HepG2 (cell line): ENCODE data around the gene NDST1. TPM values are rescaled to one million over a fixed set of nuclear protein-coding genes. Genes with fewer than 3 reads are reported as not detected.

Experiments
- GABPB1 ChIP-seq: IDR thresholded peaks from 2 replicates; pipeline ENCODE4 v1.6.1; 2016; ENCODE audit warnings: mild to moderate bottlenecking, missing genetic modification reagents, moderate library complexity, missing compliant biosample characterization
- HMG20B ChIP-seq: conservative IDR thresholded peaks from 2 replicates; pipeline ENCODE4 v1.6.1; 2016; ENCODE audit warnings: missing genetic modification reagents, missing compliant biosample characterization
- MTA1 ChIP-seq: sonication (generic); formaldehyde crosslinking; IDR thresholded peaks from 2 replicates; pipeline ENCODE4 v1.4.0; 2020; ENCODE audit warnings: missing genetic modification reagents, mild to moderate bottlenecking, borderline replicate concordance
- NFE2L2 ChIP-seq: fragments of 150-350 bp; IDR thresholded peaks from 2 replicates; pipeline ENCODE4 v1.6.1; 2014; ENCODE audit warnings: low read length
- NFIB ChIP-seq: sonication (generic); formaldehyde crosslinking; IDR thresholded peaks from 2 replicates; pipeline ENCODE4 v1.9.0; 2021; ENCODE audit warnings: missing genetic modification reagents, mild to moderate bottlenecking, borderline replicate concordance
- NR2F1 ChIP-seq, 2 experiments: fragments of 450-650 bp in 1 of 2; formaldehyde crosslinking in 1 of 2; IDR thresholded peaks; 2 replicates each; pipeline versions ENCODE4 v1.5.0 to v1.6.1; 2016 to 2020; ENCODE audit warnings: mild to moderate bottlenecking in 1 of 2, missing compliant biosample characterization in 1 of 2, missing genetic modification reagents in 1 of 2, moderate library complexity in 1 of 2
- RBAK ChIP-seq: sonication (generic); formaldehyde crosslinking; IDR thresholded peaks from 2 replicates; pipeline ENCODE4 v1.5.1; 2020; ENCODE audit warnings: mild to moderate bottlenecking, missing genetic modification reagents
- REPIN1 ChIP-seq: sonication (generic); formaldehyde crosslinking; IDR thresholded peaks from 2 replicates; pipeline ENCODE4 v1.8.0; 2022; ENCODE audit warnings: missing genetic modification reagents, low read depth, mild to moderate bottlenecking, borderline replicate concordance
- SATB2 ChIP-seq: sonication (generic); formaldehyde crosslinking; IDR thresholded peaks from 2 replicates; pipeline ENCODE4 v1.5.0; 2020; ENCODE audit warnings: missing genetic modification reagents
- SRSF4 ChIP-seq: fragments of 200-400 bp; formaldehyde crosslinking; IDR thresholded peaks from one replicate; pipeline ENCODE4 v1.6.1; 2018; ENCODE audit warnings: mild to moderate bottlenecking, low read depth, low read length, moderate library complexity; ENCODE audit not compliant: poor library complexity, severe bottlenecking
- ZBTB38 ChIP-seq: sonication (generic); formaldehyde crosslinking; IDR thresholded peaks from 2 replicates; pipeline ENCODE4 v1.5.1; 2020; ENCODE audit warnings: mild to moderate bottlenecking, missing genetic modification reagents
- ZNF605 ChIP-seq: sonication (generic); formaldehyde crosslinking; IDR thresholded peaks from 2 replicates; pipeline ENCODE4 v1.8.0; 2022; ENCODE audit warnings: mild to moderate bottlenecking, missing genetic modification reagents
- polyA plus RNA-seq, 8 experiments: library from polyadenylated mRNA; depleted of rRNA in 3 of 8; stranded (reverse) in 7 of 8; unstranded in 1 of 8; fragments of >200 nt; fragmentation: Illumina TruSeq in 4 of 8; extraction: Trizol in 4 of 8; gene quantifications; 2 replicates each; pipeline versions ENCODE4 v1.2.1 to v1.2.3, GENCODE V29; 2011 to 2016; ENCODE audit warnings: low read depth in 4 of 8, missing spikeins in 1 of 8, mixed read lengths in 1 of 8; ENCODE audit not compliant: insufficient read depth in 1 of 8
- total RNA-seq, 5 experiments: library from RNA; depleted of rRNA; stranded (reverse); fragments of >200 nt; fragmentation: Illumina TruSeq; extraction: Trizol; gene quantifications; 2 replicates each; pipeline ENCODE4 v1.2.3, GENCODE V29; 2016; ENCODE audit warnings: low read depth in 1 of 5
- TF ChIP-seq, protein P1 (sequence below), 2 experiments: fragments of 450-650 bp in 1 of 2; sonication (generic) in 1 of 2; formaldehyde crosslinking in 1 of 2; IDR thresholded peaks; 2 replicates each; pipeline versions ENCODE4 v1.6.1 to v1.8.0; 2016 to 2022; ENCODE audit warnings: antibody characterized with exemption in 1 of 2, mild to moderate bottlenecking in 1 of 2, missing genetic modification reagents in 1 of 2
- TF ChIP-seq, protein P2 (sequence below): sonication (generic); formaldehyde crosslinking; IDR thresholded peaks from 2 replicates; pipeline ENCODE4 v1.4.0; 2020; ENCODE audit warnings: missing genetic modification reagents
- TF ChIP-seq, protein P3 (sequence below): sonication (generic); formaldehyde crosslinking; IDR thresholded peaks from 2 replicates; pipeline ENCODE4 v1.8.0; 2022; ENCODE audit warnings: missing genetic modification reagents, mild to moderate bottlenecking, moderate library complexity, borderline replicate concordance

The NDST1 gene
- total and polyA plus RNA-seq, 2 of the 13 experiments (the other 11 are each of a cell fraction or from before 2014, with no cell fraction given) = 23.8 to 26.2 TPM

DNA sequence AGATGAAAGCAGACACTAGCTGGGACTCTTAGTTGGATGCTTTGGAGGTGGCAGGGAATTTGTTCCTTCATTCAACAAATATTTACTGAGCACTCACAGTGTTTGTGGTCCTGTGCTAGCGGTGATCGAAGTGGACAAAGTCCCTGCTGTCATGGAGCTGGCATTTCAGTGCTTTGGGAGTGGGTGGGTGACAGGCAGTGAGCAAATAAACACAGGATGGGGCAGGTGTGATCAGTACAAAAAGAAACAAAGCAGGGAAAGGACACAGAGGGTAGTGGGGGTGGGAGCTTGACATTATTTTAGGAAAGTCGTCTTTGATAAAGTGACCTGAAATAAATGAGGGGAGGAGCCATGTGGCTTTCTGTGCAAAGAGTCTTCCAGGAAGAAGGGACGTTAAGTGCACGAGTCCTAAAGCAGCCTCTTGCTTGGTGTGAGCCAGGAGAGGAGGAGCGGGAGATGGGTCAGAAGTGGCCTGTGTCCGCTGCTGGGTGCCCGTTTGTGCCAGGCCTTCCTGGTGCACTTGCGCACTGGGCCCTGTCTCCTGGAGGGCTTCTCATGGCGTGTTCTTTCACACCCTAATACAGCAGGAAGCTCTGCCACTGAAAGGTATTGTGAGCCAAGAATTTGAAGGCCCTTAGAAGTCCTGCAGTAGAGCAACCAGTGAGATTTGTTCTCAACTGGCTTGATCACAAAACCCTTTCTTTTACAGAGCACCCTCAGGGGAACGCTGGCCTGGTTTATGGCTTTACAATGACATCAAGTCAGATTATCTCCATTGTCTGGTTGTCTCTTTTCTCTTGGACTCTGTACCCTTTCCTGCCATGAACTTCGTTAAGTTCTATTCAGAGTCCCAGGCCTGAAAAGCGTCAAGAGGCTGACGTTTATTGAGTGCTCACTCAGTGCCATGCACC lies 14.8 kb downstream of the NDST1 start (continued):
- TF ChIP-seq, protein P1, sequence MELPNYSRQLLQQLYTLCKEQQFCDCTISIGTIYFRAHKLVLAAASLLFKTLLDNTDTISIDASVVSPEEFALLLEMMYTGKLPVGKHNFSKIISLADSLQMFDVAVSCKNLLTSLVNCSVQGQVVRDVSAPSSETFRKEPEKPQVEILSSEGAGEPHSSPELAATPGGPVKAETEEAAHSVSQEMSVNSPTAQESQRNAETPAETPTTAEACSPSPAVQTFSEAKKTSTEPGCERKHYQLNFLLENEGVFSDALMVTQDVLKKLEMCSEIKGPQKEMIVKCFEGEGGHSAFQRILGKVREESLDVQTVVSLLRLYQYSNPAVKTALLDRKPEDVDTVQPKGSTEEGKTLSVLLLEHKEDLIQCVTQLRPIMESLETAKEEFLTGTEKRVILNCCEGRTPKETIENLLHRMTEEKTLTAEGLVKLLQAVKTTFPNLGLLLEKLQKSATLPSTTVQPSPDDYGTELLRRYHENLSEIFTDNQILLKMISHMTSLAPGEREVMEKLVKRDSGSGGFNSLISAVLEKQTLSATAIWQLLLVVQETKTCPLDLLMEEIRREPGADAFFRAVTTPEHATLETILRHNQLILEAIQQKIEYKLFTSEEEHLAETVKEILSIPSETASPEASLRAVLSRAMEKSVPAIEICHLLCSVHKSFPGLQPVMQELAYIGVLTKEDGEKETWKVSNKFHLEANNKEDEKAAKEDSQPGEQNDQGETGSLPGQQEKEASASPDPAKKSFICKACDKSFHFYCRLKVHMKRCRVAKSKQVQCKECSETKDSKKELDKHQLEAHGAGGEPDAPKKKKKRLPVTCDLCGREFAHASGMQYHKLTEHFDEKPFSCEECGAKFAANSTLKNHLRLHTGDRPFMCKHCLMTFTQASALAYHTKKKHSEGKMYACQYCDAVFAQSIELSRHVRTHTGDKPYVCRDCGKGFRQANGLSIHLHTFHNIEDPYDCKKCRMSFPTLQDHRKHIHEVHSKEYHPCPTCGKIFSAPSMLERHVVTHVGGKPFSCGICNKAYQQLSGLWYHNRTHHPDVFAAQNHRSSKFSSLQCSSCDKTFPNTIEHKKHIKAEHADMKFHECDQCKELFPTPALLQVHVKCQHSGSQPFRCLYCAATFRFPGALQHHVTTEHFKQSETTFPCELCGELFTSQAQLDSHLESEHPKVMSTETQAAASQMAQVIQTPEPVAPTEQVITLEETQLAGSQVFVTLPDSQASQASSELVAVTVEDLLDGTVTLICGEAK (IDR thresholded peaks at IDR 0.05) = no peak
- TF ChIP-seq, protein P1 (CRISPR knock-in tag; IDR thresholded peaks at IDR 0.05) = peak; percentile 71; the same call in 1 of the 2 replicates
- TF ChIP-seq REPIN1 (CRISPR knock-in tag) = peak; percentile 88; the same call in 1 of the 2 replicates
- peak; percentile 77; the same call in 1 of the 2 replicates for TF ChIP-seq ZNF605
- no peak for TF ChIP-seq NFE2L2
- peak; percentile 88 for TF ChIP-seq ZBTB38 (CRISPR knock-in tag)
- TF ChIP-seq NFIB = no peak
- TF ChIP-seq, protein P2, sequence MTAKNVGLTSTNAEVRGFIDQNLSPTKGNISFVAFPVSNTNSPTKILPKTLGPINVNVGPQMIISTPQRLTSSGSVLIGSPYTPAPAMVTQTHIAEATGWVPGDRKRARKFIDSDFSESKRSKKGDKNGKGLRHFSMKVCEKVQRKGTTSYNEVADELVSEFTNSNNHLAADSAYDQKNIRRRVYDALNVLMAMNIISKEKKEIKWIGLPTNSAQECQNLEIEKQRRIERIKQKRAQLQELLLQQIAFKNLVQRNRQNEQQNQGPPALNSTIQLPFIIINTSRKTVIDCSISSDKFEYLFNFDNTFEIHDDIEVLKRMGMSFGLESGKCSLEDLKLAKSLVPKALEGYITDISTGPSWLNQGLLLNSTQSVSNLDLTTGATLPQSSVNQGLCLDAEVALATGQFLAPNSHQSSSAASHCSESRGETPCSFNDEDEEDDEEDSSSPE = no peak
- TF ChIP-seq GABPB1 (CRISPR knock-in tag) = peak; percentile 57
- peak; percentile 86 for TF ChIP-seq MTA1
- no peak for TF ChIP-seq SATB2
- peak; percentile 63 to 64; a peak in 2 of 4 replicates for TF ChIP-seq NR2F1 (CRISPR knock-in tag; IDR thresholded peaks at IDR 0.05)
- no peak for TF ChIP-seq RBAK (CRISPR knock-in tag)
- TF ChIP-seq HMG20B (CRISPR knock-in tag) = peak; percentile 87
- TF ChIP-seq, protein P3, sequence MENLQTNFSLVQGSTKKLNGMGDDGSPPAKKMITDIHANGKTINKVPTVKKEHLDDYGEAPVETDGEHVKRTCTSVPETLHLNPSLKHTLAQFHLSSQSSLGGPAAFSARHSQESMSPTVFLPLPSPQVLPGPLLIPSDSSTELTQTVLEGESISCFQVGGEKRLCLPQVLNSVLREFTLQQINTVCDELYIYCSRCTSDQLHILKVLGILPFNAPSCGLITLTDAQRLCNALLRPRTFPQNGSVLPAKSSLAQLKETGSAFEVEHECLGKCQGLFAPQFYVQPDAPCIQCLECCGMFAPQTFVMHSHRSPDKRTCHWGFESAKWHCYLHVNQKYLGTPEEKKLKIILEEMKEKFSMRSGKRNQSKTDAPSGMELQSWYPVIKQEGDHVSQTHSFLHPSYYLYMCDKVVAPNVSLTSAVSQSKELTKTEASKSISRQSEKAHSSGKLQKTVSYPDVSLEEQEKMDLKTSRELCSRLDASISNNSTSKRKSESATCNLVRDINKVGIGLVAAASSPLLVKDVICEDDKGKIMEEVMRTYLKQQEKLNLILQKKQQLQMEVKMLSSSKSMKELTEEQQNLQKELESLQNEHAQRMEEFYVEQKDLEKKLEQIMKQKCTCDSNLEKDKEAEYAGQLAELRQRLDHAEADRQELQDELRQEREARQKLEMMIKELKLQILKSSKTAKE (CRISPR knock-in tag) = peak; percentile 95
- TF ChIP-seq SRSF4 = no peak
